GM18873 (cell line): ENCODE data around the gene STAMBP.

Experiments used
- ATAC-seq: cut with Tn5 transposase; IDR thresholded peaks from one replicate; pipeline ENCODE4 v1.9.1; 2021; ENCODE audit warnings: mild to moderate bottlenecking, moderate library complexity, moderate number of reproducible peaks; ENCODE audit not compliant: unreplicated experiment, low FRiP score

STAMBP gene

GRCh38 chr2:73922681-73923080 lies 93.9 kb downstream of the STAMBP start:
- no peak for ATAC-seq
